Measurements from ENCODE around the gene CEP89.
"Not testable (repeated sequence)": the region's sequence is repeated elsewhere in the genome, so short reads cannot be mapped to it uniquely, and the experiment has no call there.

DNA sequence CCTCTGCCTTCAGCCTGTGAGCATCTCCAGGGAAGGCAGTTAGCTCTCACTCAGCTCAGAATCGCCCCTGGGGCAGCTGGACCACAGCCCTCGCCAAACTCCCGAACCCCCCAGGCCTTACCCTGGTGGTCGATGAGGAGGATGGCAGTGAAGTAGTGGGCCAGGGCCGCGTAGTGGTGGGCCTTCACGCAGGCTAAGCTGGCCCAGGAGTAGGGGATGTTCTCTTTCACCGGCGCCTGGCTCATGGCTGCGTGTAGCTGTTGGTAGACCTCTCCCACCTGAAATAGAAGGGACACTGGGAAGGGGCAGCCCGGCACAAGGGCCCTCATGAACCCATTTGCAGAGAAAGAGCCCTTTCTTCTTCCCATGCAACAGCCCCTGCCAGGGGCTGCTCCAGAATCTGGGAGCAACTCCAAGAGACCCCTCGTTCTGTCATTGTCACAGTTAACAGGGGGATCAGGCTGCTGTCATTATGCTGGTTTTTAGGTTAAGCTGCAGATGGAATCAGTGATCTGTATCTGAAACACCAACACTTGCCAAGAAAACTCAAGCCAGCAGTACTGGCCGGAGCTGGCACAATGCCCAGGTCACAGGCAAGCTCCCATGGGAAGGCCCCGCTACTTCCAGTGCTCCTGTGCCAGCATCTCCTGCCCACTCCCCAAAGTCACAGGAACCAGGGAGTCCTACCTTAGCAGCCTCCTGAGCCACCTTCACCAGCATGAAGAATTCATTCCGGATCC is 30.5 kb upstream of the CEP89 start:
- TF ChIP-seq CTCF (conservative IDR thresholded peaks at IDR 0.05; ENCODE audit: low read length); EZH2phosphoT487 (IDR thresholded peaks at IDR 0.05; ENCODE audit: borderline replicate concordance): not testable (repeated sequence)
